Right lung (tissue), 10 donors: Measurements from ENCODE around the gene BNC2. TPM values are rescaled to one million over a fixed set of nuclear protein-coding genes. Genes with fewer than 3 reads are reported as not detected.
A peak's percentile ranks its signal among the peaks of the same experiment; 100 is the strongest.
"Not testable (repeated sequence)": the region's sequence is repeated elsewhere in the genome, so short reads cannot be mapped to it uniquely, and the experiment has no call there.

Source experiments
- DNase-seq, 2 donors: peaks; one replicate each; pipeline ENCODE4 v3.0.0-alpha.2; 2013
- long read RNA-seq, 8 donors: transcript quantifications; one replicate each; lab custom pipeline, GENCODE V29; 2026
- polyA plus RNA-seq, 5 donors: library from polyadenylated mRNA; unstranded; fragments of 120-200 nt; gene quantifications; one replicate each; pipeline versions ENCODE4 v1.2.1 to v1.2.3, GENCODE V29; 2013; ENCODE audit warnings: inconsistent platforms in 1 of 5, low replicate concordance in 1 of 5; ENCODE audit not compliant: insufficient read length in 5 of 5, insufficient read depth in 1 of 5

BNC2 gene, protein sequence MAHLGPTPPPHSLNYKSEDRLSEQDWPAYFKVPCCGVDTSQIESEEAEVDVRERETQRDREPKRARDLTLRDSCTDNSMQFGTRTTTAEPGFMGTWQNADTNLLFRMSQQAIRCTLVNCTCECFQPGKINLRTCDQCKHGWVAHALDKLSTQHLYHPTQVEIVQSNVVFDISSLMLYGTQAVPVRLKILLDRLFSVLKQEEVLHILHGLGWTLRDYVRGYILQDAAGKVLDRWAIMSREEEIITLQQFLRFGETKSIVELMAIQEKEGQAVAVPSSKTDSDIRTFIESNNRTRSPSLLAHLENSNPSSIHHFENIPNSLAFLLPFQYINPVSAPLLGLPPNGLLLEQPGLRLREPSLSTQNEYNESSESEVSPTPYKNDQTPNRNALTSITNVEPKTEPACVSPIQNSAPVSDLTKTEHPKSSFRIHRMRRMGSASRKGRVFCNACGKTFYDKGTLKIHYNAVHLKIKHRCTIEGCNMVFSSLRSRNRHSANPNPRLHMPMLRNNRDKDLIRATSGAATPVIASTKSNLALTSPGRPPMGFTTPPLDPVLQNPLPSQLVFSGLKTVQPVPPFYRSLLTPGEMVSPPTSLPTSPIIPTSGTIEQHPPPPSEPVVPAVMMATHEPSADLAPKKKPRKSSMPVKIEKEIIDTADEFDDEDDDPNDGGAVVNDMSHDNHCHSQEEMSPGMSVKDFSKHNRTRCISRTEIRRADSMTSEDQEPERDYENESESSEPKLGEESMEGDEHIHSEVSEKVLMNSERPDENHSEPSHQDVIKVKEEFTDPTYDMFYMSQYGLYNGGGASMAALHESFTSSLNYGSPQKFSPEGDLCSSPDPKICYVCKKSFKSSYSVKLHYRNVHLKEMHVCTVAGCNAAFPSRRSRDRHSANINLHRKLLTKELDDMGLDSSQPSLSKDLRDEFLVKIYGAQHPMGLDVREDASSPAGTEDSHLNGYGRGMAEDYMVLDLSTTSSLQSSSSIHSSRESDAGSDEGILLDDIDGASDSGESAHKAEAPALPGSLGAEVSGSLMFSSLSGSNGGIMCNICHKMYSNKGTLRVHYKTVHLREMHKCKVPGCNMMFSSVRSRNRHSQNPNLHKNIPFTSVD
- polyA plus RNA-seq, result 10 to 100 TPM in 4 of 5 donors, 1 to 10 TPM in 1; 7.4 to 14.2 (median 12.2) TPM
- long read RNA-seq, donor 1, result 0 reads
- long read RNA-seq, donor 2, partial matches to known transcripts, result 0 of 2 reads
- long read RNA-seq, donor 2, other reads (novel, unspliced or antisense), result 0 of 2 reads
- long read RNA-seq, donor 3, result 0 reads
- long read RNA-seq, donor 4, partial matches to known transcripts, result 0 of 1 reads
- long read RNA-seq, donor 4, other reads (novel, unspliced or antisense), result 0 of 1 reads
- long read RNA-seq, donor 5, partial matches to known transcripts, result 0 of 1 reads
- long read RNA-seq, donor 5, other reads (novel, unspliced or antisense), result 0 of 1 reads
- long read RNA-seq, donor 6, result 0 reads
- long read RNA-seq, donor 7, result 0 reads
- long read RNA-seq, donor 8, result 0 reads

DNA sequence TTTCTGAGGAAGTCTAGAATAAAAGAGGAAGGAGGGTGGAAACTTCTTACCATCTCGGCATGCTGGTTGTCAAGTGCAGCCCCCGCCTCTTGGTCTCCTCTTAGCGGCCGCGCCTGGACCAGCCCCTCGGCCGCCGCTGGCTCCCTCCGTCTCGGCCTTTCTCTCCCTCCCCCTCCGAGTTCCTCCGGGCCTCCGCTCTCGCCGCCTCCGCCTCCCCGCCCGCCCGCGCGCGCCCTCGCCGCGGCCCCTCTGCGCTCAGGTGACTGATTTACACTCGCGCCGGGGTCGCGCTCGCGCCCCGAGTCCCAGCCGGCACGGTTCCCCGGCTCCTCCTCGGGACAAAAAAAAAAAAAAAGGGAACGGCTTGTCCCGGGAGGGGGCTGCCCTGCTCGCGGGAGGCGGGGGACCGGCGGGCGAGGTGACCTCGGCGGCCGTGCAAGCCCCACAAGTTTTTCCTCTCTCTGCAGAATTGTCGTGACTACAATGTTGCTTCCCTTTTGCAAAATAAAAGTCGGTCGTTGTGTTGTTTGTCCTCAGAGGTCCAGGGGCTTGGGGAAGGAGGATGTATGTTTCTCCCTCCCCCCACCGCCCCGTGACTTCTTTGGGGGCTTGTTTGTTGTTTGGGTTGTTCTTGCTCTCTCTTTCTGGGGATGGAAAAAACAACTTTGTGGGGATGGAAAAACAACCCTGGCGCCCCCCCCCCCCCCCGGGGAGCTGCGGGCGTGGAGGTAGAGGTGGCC, at the start of gene BNC2:
TSS of gene BNC2 (minus strand) at position 75 of the 740 bp plus-strand sequence. CDS start at position 53, 22 bp downstream.
- peak; percentile 55 for DNase-seq

DNA sequence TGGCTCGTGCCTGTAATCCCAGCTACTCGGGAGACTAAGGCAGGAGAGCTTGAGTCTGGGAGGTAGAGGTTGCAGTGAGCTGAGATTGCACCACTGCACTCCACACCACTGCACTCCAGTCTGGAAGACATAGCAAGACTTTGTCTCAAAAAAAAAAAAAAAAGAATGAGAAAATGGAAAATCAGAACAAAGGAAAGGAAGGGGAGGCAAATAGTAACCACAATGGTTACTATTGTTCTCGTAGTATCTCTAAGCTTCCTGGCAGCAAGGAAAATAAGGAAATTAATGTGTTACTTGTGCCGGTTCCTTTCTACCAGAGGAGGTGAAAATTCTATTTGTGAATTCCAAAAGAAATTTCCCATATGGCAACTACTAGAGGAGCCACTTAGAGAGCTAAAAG, 48.5 kb upstream of the BNC2 start:
- DNase-seq, result no peak

DNA sequence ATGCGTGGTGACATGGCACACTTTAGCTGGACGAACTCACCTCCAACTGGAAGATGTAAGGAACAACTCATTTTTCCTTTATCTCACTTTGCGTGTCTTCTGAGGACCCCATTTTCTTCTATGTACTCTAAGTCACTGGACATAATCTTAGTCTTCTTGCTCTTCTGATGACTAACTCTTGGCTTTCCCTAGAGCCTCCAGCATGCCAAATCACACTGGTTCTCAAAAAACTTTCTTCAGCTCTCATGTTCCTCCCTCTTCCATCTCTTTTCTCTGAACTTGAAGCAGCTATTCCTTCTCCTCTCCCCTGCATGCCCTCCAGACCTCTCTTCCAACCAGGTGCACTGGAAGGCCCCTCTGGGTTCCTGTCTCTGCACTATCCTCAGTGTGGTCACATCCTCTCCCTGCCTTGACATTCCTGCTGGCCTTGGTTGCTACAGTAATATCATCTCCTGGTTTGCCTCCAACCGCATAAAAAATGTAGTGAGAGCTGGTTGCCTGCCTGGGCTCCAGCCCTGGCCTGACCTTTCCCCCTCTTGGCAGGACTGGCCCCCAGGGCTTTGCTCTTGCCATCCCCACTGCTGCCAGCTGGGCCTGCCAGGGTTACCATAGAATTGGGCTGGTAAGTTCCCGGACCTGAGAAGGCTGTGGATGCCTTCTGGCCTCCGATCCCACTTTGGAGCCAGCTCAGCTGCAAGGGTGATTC, 44.8 kb upstream of the BNC2 start:
- no peak for DNase-seq

DNA sequence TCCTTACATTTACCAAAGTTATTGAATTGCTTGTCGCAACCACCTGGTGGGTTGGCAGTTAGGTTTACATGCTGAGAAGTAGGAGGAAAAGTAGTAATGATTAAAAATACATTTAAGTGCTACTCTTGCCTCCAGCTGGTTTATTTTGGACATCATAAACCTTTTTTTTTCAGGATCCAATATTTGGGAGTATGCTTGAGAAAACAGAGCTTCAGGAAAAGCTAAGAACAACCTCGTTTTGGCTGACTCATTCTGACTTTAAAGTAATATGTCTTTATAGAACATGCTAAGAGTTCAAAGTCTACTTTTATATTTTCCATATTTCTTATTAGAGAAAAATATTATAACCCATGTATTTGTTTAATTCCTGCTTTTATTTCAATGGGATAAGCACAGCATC, 41.7 kb upstream of the BNC2 start:
- no peak for DNase-seq

DNA sequence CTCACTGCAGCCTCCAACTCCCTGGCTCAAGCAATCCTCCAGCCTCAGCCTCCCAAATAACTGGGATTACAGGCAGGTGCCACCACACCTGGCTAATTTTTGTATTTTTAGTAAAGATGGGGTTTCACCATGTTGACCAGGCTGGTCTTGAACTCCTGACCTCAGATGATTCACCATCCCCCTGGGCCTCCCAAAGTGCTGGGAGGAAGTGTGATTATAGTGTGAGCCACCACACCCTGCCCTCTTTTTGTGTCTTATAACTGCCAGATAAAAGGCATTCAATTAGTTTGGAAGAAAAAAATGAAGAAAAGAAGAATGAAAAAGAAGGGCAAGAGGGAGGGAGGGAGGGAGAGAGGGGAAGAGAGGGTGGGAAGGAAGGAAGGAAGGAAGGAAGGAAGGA, 37.7 kb upstream of the BNC2 start:
- not testable (repeated sequence) for DNase-seq

DNA sequence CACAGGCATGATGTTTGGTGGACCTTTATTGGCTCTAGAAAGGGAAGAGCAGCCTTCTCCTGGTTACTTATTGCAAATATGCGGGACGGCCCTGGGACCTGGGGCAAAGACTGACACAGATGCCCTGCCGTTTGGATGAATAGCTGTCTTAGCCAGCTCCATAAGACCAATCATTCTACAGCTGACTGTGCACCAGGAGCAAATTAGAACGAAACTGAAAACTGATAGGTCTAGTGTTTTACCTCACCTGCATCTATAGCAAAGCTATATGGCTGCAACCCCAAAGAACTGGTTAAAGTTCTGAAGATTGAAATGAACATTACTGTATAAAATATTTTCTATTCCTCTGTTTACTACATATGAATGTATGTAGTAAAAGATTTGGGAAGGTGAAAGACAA, 34.2 kb upstream of the BNC2 start:
- DNase-seq, result no peak

DNA sequence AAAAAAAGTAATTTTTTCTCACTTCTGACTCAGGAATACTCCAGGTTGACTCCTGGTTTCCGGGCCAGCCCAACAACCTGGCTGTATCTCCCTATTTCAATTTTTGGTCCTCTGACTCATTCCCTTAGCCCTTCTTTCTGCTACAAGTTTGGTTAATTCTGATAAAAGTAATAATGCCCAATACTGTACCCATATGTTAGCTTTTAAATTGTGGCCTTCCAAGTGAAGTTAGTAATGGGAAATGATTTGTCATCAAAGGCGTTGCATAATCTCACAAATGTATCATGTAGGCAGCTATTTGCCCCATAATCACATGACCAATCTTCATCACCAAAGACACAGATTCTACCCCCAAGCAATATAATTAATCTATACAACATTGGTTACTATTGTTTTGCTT, 31.1 kb upstream of the BNC2 start:
- DNase-seq, result no peak

DNA sequence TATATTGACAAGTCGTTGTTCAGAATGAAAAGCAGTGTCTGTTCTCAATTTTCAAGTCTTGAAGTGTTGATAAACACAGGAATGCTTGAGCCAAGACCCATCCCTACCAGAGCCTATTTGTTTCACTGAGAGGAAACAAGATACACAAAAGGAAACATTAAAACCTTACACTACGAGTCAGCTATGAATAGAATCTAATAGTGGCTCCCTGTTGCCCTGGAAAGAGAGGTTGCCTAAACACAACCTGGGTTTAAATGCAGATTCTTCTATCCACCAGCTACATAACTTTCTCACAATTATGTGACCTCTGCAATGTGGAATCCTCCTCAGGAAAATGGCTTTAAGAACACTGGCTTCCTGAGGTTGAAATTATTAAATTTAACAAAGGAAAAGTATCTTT, 29.1 kb upstream of the BNC2 start:
- no peak for DNase-seq

DNA sequence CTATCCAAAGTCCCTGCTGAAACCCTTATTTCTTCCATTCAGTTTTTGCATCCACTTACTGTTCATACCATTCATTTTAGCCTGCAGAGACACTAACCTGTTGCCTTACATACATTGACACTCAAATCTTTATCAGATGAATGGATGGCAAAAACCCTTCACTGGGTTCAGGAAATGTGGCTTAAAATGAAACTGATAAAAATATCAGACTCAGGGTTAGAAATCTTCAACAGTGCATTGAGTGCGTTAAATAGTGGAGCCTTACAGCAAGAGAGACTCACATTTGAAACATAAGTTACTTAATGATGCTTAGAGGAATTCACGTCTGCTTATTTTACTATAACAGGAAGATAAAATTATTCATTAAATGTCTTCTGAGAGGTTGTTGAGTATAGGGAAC, 28.0 kb upstream of the BNC2 start:
- DNase-seq, result no peak

DNA sequence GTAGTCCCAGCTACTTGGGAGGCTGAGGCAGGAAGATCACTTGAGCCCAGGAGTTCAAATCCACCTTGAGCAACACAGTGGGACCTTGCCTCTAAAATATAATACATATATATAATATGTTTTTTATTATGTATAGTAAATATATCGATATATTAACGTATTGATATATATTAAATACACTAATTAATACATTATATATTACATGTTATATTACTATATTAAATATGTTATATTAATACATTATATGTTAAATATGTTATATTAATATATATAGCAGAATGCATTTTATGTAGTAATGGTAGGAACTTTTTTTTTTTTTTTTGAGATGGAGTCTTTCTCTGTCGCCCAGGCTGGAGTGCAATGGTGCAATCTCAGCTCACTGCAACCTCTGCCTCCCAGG, 18.1 kb upstream of the BNC2 start:
- no peak for DNase-seq

DNA sequence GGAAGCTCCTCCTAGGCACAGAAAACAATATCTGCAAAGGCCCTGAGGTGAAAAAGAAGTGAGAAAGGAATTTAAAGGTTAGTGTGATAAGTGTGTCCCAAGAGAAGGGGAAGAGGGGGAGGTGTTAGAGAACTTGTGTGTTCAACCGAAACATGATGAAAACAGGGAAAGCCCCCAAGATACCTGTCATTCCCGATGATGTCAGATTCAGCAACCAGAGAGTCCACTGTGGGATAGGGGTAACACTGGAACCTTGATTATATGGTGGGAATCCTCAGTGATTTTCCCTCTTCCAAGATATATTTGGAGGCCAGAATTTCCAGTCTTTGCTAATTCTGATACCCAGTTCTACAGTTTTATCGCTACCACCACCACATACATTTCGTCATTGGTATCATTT, 15.5 kb upstream of the BNC2 start:
- no peak for DNase-seq

DNA sequence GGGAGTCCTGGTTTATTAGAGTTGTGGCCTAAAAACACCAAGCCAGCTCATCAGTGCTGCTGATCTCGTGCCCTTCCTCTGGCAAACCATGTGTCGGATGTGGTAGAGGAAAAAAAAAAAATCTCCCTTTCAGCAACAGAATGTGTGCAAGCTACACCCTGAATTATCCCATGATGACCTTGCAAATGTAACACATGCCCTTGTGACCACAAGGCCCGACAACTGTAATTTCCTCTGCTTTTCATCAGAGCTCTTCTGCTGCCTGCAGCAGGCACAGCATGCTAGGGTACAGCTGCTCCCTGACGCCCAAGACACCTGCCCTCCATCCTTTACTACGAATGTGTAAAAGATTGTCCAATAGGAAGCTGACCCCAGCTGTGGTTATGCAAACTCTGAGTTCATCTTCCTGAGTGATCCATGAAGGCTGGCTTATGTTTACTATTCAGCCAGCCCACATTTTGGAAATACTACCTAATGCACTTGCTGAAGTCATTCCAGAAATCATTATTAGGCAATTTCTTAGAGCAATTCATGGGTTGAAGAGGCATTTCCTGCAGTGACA, 14.6 kb upstream of the BNC2 start:
- DNase-seq, result peak; percentile 36 to 49

DNA sequence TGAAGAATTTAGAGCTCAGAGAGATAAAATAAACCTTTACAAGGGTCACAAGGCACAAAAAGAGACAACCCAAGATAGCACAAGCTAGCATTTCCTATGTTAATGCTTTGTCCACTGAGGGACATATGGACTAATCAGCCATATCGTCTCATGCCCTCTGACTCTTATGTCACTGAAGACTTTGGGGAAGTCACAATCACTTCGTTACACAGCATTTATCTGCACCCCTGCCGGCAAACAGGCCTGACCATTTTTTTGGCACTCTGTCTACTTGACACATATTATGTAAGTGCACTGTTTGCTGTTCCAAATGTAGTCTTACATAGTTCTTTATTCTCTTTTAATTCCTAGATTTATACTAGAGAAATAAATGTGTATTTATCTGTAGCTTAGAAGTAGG, 13.9 kb upstream of the BNC2 start:
- DNase-seq, result peak; percentile 51 to 64

DNA sequence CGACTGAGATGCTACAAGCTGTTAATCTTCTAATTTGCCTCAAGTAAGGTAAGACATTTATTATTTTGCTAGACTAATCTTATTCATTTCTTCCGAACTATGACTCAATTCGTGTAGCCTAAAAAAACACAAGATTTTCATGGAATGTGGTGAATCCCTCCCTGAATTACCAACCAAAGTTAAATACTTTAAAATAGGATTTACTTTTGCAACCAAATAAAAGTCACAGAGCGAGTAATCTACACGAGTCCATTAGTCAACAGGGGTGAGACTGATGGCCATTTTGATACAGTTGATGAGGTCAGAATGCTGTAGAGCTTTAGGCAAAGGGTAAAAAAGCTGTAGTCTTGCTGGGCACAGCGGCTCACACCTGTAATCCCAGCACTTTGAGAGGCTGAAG, 13.1 kb upstream of the BNC2 start:
- DNase-seq, result no peak

DNA sequence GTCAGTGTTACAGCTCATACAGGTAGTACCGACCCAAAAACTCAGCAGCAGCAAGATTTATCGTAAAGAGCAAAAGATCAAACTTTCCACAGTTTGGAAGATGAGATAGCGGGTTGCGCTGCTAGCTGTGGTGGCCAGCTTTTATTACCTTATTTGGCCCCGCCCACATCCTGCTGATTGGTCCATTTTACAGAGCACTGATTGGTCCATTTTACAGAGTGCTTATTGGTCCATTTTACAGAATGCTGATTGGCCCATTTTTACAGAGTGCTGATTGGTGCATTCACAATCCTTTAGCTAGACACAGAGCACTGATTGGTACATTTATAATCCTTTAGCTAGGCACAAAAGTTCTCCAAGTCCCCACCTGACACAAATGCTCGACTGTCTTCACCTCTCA, 12.0 kb upstream of the BNC2 start:
- DNase-seq, result not testable (repeated sequence)

DNA sequence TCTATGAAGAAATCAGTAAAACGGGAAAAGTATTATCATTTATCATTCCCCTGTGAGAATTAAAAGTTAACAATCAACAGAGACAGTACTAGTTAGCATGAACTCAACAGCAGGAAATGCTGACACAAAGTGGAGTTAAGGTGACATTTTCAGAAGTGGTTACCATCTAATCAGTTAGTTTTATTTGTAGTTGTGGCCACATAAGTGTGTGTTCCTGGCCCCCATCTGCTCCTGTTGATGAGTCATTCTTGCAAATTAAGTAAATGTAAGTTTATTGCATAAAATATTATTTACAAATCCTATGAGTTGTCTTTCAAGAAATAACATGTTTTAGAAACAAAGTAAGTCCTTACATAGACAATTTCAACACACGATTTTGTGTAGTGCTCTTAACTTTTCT, 8.9 kb upstream of the BNC2 start:
- no peak for DNase-seq

DNA sequence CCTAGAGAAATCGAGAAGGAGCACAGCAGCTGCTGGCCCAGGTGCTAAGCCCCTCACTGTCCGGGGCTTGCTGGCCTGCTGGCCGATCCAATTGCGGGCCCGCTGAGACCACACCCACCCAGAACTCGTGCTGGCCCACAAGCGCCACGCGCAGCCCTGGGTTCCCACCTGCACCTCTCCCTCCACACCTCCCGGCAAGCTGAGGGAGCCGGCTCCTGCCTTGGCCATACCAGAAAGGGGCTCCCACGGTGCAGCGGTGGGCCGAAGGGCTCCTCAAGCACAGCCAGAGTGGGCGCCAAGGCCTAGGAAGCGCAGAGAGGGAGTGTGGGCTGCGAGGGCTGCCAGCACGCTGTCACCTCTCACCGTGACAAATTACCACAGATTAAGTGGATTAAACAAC, 6.8 kb upstream of the BNC2 start:
- no peak for DNase-seq

DNA sequence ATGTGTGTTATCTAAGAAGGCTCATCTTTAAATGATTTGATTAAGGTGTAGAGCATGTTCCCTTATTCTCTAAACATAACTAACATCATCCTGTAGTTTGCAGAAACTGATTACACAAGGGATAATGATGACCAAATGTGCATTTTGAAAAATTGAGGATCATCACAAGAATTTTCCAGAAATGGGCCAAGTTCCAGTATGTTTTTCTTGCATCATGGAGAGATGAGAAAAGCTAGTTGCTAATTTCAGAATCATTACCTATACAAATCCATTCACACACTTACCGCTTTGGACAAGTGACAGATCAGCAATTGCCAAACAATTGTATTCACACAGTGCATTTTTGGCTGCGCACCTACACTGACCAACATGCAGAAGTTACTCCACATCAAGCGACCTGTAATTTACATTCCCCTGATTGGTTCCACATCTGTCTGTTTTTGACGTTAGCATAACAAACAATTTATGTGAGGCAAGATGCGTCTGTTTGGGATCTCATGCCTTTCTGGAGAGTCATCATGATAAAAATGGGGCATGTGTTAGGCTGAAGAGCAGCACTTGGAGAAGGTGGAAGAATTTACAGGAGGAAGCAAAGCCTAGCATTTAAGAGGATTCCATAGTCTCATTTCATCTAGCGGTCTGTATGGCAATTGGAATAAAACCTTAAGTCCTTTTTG, 2.8 kb upstream of the BNC2 start:
- no peak for DNase-seq
